ENCODE data around the gene CFL2.

- TF ChIP-seq POLR2A (IDR thresholded peaks at IDR 0.05) (no peak), CTCF (IDR thresholded peaks at IDR 0.05) (no peak), EP300 (IDR thresholded peaks at IDR 0.05) (no peak), POLR2AphosphoS5 (IDR thresholded peaks at IDR 0.05) (no peak)
These were observed 40.3 kb upstream of the CFL2 start for GRCh38 chr14:34754687-34755086.
